ENCODE data around the gene NRDE2.
A peak's percentile ranks its signal among the peaks of the same experiment; 100 is the strongest.
"Not testable (repeated sequence)": the region's sequence is repeated elsewhere in the genome, so short reads cannot be mapped to it uniquely, and the experiment has no call there.

The NRDE2 gene

DNA sequence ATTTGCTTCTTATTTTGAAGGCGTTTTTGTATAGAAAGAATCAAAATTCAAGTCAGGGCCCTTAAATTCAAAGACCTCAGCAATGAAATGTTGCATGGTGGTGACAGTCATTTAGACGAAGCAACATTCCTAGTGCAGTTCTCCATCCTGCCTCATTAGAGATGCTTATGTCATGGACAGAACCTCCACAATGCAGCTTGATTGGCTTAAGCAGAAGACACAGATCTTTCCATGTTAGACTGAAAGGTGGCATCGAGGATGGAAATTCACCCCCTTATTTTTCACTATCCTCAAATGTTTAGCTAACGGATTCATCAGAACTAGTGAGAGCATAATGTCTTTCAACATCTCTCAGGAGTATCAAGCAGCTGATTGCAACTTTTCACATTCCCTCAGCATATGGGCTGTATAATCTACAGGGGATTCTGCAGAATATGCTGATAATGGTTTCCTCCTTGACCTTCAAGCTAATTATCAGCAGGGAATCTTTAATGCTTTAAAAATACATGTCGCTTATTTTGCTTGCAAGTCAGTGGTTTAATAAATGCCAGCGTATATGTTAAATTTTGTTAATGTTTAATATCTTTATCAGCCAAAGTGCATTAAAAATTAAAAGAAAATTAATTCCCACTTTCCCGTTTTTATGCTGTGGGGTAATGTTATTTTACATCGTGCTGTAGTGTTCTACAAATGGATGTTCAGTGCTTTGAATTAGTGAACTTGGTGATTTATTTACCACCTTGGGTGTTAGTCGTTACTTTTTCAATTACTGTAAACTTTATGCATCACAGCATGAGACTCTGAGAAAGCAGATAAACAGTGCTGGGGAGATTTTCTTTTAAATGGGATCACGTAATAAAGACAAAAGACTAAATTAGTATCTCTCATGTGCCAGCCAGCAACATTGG, 12.8 kb upstream of the NRDE2 start:
- DNase-seq, result no peak

DNA sequence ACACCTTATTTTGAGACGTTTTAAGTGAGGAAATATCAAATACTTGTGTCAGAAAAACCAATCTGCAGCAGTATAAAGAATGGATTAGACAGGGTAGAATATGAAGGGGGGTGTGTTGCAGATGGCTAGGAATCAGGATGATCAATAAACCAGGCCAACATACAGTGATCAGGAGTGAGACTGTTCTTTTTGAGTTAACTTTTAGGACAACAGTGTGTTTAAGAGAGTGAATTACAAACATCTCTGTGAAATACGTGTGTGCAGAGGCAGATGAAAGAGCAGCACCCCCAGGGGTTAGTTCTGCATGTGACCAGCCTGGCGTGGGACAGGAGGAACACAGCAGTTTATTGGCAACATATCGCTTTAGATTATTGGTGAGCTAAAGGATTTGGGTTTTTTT, 10.6 kb upstream of the NRDE2 start:
- DNase-seq, result no peak

DNA sequence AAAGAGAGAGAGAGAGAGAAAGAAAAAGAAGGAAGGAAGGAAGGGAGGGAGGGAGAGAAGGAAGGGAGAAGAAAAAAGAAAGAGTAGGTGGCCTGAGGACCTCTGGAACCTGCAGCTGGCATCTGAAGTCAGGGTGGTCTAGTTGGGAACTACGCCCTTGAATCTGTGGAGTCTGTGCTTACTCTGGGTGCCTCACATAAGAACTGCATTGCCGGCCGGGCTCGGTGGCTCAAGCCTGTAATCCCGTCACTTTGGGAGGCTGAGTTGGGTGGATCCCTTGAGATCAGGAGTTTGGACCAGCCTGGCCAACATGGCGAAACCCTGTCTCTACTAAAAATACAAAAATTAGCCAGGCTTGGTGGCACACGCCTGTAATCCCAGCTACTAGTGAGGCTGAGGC, 10.0 kb upstream of the NRDE2 start:
- no peak for DNase-seq

DNA sequence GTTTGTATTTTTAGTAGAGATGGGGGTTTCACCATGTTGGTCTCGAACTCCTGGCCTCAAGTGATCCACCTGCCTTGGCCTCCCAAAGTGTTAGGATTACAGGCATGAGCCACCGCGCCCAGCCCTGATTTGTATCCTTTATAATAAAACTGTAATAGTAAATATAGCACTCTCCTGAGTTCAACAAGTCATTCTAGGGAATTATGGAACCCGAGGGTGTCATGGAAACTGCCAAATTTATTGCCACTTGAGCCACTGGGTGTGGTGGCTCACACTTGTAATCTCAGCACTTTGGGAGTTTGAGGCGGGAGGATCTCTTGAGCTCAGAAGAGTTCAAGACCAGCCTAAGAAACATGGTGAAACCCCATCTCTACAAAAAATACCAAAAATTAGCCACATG, 9.5 kb upstream of the NRDE2 start:
- not testable (repeated sequence) for DNase-seq

DNA sequence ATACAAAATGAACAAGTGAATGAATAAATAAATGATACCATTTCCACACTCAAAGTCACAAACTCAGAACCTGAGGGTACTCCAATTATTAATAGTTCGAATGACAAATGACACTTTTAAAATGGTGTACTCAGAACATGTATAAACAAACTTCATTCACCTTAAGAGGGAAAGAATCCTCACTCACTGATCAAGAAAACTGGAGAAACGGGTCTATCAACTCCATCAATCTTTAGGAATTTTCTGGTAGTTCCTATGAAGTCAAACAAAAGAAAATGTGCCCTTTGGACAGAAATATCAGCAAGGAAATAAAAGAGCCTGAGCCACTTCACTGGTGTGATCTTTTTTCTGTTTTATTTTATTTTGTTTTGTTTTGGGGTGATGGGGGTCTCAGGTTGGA, 5.2 kb upstream of the NRDE2 start:
- DNase-seq, result peak; percentile 46

DNA sequence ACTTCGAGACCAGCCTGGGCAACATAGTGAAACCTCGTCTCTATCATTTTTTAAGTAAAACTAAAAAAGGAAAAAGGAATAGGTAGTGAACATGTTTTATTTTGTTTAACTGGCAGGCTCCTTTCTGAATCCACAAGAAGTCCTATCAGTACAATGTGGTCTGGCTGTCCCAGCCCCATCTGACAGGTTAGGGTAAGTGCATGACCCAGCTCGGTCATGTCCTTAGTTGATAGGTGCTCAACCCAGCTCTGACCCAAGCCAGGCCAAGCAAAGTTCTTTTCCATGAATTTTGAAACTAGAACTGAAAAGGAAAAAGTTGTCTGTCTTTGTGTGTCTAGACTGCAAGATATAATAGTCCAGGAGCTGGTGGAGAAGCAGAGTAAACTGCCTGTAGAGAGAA, 4.7 kb upstream of the NRDE2 start:
- DNase-seq, result no peak

DNA sequence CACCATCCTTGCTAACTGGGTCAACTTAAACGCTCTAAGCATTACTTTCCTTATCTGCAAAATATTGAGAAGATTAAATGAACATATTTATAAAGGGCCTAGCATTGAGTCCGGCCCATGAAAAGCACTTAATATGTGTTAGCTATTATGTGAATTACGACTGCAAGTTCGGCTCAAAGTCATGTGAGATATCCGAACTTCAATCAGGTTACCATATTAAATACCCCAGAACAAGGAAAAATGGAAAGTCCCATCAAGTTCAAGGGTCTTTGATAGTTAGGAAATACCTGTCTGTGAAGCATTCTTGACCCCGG, 487 bp upstream of the NRDE2 start:
- no peak for DNase-seq

DNA sequence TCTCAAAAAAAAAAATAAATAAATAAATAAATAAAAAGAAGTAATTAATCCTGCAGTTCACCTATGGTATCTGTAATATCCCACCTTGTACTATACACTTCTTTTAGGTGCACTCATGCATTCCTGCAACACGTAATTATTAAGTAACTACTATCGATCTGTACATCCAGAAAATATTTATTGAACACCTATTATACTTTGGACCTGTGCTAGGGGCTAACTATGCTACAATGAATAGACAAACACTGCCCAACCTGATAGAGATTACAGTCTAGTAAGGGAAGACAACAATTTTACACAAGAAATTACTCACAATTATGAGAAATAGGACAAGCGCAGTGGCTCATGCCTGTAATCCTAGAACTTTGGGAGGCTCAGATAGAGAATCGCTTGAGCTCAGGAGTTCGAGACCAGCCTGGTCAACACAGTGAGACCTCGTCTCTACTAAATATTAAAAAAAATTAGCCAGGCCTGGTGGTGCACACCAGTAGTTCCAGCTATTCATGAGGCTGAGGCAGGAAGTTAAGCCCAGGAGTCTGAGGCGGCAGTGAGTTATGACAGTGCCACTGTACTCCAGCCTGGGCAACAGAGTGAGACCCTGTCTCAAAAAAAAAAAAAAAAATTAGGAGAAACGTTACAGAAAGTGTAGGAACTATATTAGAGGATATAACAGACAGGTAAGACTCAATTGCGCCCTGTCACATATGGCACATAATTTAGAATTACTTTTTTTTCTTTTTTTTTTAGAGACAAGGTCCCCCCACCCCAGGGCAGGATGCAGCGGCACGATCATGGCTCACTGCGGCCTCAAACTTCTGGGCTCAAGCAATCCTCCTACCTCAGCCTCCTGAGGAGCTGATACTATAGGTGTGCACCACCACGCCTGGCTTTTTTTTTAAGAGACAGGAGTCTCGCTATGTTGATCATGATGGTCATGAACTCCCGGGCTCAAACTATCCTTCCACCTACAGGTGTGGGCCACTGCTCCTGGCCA, 1.2 kb downstream of the NRDE2 start:
- DNase-seq, result no peak

DNA sequence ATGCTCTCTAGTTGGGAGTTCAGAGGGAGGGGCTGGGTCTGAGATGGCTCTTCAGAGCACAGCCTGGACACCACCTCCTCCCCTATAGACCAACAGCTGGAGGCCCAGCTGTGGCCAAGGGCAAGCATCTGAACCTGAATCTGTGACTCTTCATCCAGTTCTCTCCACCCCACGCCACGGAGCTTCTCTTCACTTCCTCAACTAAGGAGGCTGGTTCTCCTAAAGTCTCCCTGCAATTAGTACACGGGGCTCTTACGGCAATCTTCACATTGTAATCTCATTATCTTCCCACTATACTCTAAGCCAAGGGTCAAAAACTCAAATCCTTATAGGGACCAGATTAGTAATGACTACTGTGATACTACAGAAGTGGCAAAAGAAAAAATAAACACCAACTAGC, 9.8 kb downstream of the NRDE2 start:
- no peak for DNase-seq

DNA sequence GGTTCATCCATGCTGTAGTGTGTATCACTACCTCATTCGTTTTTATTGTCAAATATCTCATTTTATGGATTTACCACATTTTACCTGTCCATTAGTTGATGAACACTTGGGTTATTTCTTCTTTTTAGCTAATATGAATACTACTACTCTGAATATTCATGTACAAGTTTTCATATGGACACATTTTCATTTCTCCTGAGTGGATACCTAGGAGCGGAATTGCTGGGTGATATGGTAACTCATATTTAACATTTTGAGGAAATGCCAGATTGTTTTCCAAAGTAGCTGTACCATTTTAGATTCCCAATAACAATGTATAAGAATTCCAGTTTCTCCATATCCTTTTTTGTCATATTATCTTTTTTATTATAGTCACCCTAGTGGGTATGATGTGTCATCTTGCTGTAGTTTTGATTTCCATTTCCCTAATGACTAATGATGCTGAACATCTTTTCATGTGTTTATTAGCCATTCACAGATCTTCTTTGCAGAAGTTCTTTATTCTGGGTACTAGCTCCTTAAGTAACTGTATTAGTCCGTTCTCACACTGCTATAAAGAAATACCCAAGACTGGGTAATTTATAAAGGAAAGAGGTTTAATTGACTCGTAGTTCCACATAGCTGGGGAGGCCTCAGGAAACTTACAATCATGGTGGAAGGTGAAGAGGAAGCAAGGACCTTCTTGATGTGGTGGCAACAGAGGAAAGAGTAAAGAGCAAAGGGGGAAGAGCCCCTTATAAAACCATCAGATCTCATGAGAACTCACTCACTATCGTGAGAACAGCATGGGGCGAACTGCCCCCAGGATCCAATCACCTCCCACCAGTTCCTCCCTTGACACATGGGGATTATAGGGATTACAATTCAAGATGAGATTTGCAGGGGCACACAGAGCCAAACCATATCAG, 11.9 kb downstream of the NRDE2 start:
- DNase-seq, result no peak

DNA sequence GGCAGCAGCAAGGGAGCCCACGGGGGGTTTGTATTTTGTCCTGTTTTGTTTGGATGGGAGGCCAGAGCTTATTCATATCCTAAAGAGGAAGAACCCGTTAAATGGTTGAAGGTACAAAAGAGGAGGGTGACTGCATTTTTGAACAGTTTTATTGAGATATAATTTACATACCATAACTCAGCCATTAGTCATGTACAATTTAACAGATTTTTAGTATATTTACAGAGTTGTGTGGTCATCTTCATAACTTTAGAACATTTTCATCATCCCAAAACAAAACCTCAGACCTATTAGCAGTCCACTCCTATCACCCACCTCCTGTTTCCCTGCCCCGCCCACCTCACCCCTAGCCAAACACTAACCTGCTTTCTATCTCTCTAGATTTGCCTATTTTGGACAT, 12.6 kb downstream of the NRDE2 start:
- DNase-seq, result no peak

DNA sequence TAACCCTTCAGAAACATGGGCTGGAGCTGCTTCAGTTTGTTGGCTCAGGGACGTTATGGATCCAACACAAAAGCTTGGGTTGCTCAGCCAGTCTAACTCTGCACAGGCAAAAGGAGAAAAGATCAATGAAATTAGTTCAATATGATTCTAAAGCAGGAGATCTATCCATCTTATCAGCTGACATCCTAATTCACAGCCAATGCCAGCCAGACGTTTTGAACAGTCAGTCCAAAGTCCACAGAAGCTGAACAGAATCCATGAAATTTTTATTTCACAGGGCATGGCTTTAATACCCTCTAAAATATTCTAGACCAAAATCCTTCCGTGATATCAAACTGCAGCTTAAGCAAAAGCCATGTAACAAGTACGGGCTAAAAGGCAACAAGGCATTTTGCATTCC, 13.7 kb downstream of the NRDE2 start:
- DNase-seq, result no peak

DNA sequence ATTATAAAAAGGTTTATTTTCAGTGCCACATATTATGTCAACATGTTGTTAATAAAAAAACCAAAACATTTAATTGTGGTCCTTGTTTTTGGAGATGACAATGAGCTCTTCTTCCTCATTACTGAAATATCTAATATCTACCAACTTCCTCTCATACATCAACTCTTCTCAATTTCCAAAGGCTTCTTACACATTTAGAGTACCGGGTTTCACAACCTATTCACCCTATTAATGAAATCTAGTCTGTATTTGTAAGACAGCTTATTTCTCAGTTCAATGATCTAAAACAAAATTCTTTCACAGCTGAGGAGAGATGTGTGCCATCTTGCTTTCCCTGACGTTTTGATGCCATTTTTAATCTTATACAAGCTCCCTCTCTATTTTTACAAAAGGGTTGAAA, 14.5 kb downstream of the NRDE2 start:
- no peak for DNase-seq

DNA sequence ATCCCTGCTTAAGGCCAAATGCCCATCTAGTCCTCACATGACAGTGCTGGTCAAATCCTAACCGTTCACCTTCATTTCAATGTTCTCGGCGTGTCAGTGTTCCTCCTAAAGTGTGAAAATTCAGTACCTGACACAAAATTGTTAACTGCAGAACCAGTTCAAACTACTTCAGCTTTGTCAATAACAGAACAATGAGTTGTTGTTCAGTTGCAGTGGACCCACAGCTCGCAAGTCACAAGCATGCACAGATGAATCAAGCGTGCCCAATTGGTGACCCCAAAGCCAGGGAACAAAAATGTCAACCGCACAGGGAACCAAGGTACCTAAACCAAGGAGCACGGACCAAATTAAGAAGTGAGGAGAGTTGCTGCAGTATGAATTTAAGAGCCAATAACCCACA, 23.2 kb downstream of the NRDE2 start:
- DNase-seq, result no peak

DNA sequence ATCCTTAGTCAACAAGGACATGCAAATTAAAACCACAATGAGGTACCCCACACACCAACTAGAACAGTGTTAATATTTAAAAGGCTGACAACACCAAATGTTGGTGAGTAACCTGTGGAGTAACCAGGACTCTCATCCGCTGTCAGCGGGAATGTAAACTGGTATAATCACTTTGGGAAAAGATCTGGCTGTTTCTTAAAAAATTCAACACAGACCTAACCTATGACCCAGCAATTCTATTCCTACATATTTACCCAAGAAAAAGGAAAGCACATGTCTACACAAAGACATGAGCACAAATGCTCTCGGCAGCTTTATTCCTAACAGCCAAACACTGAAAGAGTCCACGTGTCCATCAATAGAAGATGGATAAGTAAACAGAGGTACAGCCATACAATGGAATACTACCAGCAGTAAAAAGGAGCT, 26.6 kb downstream of the NRDE2 start:
- DNase-seq, result no peak

DNA sequence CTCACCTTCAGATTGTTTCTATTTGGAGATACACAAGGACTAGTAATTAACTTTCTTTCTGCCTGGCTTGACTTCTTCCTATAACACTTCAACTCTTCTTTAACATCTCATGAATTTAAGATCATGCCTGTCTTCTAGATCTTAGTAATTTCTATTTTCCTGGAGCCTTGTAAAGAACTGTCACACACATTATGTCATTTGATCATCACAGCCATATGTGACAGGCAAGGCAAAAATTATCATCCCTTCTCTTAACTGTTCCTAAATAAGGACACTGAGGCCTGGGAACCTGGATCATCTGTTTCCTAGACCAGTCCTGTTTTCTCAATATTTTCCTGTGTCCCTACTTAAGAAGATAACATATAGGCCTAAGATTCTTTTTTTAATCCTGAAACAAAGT, 27.2 kb downstream of the NRDE2 start:
- DNase-seq, result no peak

DNA sequence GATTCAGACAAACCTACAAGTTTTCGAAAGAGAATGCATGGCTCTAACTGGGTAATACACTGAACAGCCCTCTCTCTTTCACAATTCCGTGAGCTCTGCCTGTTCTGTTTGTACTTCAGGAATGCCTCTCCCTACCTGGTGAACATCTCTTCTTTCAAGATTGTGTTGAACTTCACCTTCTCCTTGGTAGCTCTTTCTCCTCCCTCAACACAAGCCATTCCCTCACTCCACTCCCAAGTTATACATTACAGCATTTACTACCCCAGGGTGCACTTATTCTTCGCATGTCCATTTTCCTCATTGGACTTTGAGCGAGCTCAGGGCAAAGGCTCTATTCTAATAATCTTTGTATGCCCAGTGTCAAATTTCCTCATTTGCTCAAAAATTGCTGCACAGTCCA, 28.3 kb downstream of the NRDE2 start:
- no peak for DNase-seq

DNA sequence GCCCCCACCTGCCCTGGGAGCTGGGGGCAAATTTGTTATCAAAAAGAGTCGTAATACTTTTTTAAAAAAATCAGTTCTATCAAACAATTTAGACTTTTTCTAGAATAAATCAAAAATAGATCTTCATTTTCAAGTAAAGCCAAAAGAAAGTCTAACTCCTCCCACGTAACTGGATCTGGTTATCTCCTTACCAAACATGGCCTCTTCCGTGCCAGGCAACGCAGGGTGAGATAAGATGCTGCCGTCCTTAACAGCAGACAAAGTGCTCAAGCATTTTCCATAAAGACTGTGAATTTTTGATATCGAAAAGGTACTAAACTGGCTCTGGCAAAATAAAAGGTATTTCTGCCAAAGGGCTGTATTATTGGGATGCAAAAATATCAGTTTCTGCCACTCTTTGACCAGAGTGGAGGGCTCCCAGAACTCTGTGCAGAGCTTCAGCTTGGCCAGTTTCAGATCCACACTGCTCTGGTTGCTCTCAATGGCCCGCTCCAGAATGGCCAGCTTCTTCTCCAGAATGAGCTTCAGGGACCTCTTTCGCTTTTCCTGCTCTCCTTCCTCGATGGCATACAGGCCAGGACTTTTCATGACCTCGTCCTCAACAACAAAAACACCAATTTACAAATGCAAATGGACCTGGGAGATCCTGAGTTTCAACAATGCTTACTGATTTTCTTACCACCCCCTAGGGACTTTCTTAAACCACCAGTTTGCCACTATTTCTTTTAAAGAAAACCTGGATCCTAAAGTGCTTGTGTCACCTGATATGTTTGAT, 29.0 kb downstream of the NRDE2 start:
- no peak for DNase-seq

DNA sequence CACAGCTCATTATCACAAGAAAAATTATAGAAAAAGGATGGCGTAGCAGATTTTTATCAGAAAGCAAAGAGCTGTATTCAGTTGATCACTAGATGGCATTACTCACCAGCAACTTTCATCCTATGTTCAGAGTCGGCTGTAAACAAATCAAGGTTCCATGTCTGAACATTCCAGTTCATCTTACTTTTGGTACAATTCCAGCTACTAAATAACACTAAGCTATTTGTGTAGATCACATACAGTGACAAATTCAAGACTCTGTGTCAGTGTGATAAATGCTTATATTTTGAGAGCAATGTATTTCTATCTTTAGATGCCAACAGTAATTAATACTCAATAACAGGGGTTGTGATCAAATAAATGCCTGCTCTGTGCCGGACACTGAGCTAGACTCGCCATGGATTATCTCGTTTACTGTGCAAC, 30.1 kb downstream of the NRDE2 start:
- DNase-seq, result peak; percentile 37

DNA sequence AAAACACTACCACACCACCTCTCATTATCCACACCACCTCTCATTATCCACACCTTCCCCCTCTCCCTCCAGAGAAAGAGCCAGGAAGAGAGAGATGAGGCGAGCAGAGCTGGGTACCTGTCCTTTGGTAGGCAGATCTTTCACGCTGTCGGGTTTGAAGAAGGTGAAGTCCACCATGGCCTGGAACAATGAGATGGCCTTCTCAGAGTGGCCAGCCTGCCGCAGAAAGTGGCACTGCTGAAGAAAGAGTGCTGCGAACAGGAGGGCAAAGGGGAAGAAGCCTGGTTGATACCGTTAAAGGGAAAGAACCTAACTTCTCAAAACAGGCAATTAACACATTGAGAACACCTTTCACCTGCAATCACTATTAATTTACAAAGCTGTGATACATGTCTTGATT, 30.6 kb downstream of the NRDE2 start:
- no peak for DNase-seq

DNA sequence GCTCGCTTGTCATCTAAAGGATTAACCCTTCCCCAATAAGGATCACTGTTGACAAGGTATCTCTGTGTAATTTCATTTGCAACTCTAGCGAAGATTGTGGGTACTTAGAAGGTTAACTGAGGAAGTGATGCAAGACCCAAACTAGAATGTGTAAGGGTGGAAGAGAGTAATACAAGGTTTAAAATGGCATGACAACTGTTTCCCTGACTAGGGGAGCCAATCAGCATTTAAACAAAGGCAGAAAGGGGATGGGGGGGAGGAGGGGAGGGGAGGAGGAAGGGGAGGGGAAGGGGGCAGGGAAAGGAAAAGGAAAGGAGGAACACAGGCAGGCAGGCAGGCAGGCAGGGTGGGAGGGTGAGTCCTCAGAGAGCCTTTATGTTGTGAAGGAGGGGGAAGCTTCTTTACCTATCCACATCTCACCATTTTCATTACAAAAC, 31.1 kb downstream of the NRDE2 start:
- DNase-seq, result no peak

DNA sequence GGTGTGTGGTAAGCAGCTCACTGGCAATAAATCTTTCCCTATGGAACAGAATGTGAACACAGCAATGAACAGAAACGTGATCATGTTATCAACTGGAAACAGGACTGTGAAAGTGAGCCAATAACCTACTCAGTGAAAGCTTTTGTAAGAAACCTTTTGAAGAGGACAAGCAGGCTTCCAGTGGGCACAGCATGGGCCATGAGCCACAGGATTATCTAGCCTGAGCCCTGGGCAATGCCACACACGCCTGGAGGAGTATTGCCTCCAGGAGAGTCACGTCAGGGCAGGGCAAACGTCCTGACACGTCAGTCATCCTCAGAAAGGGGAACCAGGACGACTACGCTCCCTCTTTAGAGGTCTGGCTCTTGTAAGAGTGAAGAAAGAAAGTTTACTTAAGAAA, 32.3 kb downstream of the NRDE2 start:
- no peak for DNase-seq

Measured in DMS79 (cell line).